Measurements from ENCODE around the gene HARS2. TPM values are rescaled to one million over a fixed set of nuclear protein-coding genes. Genes with fewer than 3 reads are reported as not detected.
A peak's percentile ranks its signal among the peaks of the same experiment; 100 is the strongest.

Gene HARS2
- total and polyA plus RNA-seq, 10 of the 15 experiments (the other 5 are each of a cell fraction or from before 2014, with no cell fraction given), result 9.3 to 34.3 (median 24.8) TPM

GRCh38 chr5:140700177-140701144, 9.2 kb downstream of the HARS2 start, which contains the start of gene ZMAT2 (continued):
- no peak for TF ChIP-seq ZBTB11 (CRISPR knock-in tag; IDR thresholded peaks at IDR 0.05)
- no peak for TF ChIP-seq CHD4 (IDR thresholded peaks at IDR 0.05)
- TF ChIP-seq CBX3 (IDR thresholded peaks at IDR 0.05; ENCODE audit: borderline replicate concordance, low read depth), result no peak
- no peak for TF ChIP-seq ZNF384 (IDR thresholded peaks at IDR 0.05; ENCODE audit: borderline replicate concordance, low read depth, low read length)
- TF ChIP-seq ZBED1 (IDR thresholded peaks at IDR 0.05; ENCODE audit: borderline replicate concordance), result no peak
- TF ChIP-seq ATF2 (IDR thresholded peaks at IDR 0.05; ENCODE audit: low read length), result no peak
- no peak for TF ChIP-seq CHD1 (IDR thresholded peaks at IDR 0.05; ENCODE audit: low read depth, low read length)
- TF ChIP-seq ZBTB4 (CRISPR knock-in tag; IDR thresholded peaks at IDR 0.05), result no peak
- TF ChIP-seq NFXL1 (IDR thresholded peaks at IDR 0.05; ENCODE audit: borderline replicate concordance), result no peak
- TF ChIP-seq PML (IDR thresholded peaks at IDR 0.05; ENCODE audit: low read length), result peak; percentile 90; the same call in 1 of the 2 replicates
- TF ChIP-seq MTA3 (IDR thresholded peaks at IDR 0.05; ENCODE audit: borderline replicate concordance, low read length), result no peak; the same call in 1 of the 2 replicates
- TF ChIP-seq RELB (IDR thresholded peaks at IDR 0.05; ENCODE audit: low read depth), result peak; percentile 97
- TF ChIP-seq DPF2 (IDR thresholded peaks at IDR 0.05), result no peak
- no peak for TF ChIP-seq TCF3 (IDR thresholded peaks at IDR 0.05; ENCODE audit: borderline replicate concordance, insufficient read depth, low read depth, low read length)
- TF ChIP-seq NFIC (IDR thresholded peaks at IDR 0.05; ENCODE audit: low read depth, low read length), result peak; percentile 88
- TF ChIP-seq BCL11A (IDR thresholded peaks at IDR 0.05; ENCODE audit: low read depth, low read length), result no peak
- TF ChIP-seq MEF2B (IDR thresholded peaks at IDR 0.05; ENCODE audit: partially characterized antibody, poor library complexity, severe bottlenecking), result no peak
- TF ChIP-seq TAF1 (IDR thresholded peaks at IDR 0.05; ENCODE audit: borderline replicate concordance, low read depth, low read length), result peak; percentile 99

Measured in GM12878 (cell line).